ENCODE data around the gene LARP4B.
A peak's percentile ranks its signal among the peaks of the same experiment; 100 is the strongest.

Gene LARP4B

DNA sequence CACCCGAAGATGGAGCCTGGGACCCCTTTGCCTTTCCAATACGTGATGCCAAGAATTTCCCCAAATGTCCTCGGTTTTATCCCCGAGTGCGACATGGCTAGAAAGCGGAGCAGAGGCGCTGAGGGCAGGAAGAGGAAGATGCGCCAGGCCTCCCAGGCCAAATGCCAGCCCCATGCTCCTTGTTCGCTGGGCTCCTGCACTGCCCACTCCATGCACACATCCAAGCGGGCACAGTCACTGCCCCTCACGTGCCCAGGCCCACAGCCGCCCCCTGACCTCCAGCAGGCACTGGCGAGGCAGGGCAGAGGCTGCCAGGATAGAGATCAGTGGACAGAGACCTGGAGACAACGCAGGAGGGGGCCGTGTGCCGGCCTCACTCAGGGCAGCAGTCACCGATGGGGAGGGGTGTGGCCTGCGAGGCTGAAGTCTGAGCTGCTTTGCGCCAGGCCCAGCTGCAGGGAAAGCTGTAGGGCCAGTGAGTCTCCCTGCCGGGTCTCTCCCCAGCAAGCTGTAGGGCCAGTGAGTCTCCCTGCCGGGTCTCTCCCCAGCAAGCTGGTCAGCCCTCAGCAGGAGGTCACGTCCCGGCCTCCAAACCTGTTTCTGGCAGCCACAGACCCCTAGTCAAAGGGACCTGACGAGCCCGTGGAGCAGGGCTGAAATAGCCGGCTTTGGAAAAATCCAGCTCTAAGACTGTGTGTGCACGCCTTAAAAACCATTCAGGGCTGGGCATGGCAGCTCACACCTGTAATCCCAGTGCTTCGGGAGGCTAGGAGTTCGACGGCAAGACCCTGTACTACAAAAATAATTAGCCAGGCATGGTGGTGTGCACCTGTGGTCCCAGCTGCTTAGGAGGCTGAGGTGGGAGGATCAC, 141.4 kb downstream of the LARP4B start:
- TF ChIP-seq, protein P1, sequence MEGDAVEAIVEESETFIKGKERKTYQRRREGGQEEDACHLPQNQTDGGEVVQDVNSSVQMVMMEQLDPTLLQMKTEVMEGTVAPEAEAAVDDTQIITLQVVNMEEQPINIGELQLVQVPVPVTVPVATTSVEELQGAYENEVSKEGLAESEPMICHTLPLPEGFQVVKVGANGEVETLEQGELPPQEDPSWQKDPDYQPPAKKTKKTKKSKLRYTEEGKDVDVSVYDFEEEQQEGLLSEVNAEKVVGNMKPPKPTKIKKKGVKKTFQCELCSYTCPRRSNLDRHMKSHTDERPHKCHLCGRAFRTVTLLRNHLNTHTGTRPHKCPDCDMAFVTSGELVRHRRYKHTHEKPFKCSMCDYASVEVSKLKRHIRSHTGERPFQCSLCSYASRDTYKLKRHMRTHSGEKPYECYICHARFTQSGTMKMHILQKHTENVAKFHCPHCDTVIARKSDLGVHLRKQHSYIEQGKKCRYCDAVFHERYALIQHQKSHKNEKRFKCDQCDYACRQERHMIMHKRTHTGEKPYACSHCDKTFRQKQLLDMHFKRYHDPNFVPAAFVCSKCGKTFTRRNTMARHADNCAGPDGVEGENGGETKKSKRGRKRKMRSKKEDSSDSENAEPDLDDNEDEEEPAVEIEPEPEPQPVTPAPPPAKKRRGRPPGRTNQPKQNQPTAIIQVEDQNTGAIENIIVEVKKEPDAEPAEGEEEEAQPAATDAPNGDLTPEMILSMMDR (IDR thresholded peaks at IDR 0.05; ENCODE audit: control extremely low read depth, extremely low read depth, low read depth, missing control alignments), result no peak
- ChIA-PET POLR2A (no interaction called here), CTCF (interaction anchor here (1.0 to 1.4 kb wide), 5 partner anchors 14 to 280 kb away, joined by 3 to 7 read pairs (median 4); no protein-coding TSS in a partner anchor)
- no peak for DNase-seq (ENCODE audit: extremely low spot score)

DNA sequence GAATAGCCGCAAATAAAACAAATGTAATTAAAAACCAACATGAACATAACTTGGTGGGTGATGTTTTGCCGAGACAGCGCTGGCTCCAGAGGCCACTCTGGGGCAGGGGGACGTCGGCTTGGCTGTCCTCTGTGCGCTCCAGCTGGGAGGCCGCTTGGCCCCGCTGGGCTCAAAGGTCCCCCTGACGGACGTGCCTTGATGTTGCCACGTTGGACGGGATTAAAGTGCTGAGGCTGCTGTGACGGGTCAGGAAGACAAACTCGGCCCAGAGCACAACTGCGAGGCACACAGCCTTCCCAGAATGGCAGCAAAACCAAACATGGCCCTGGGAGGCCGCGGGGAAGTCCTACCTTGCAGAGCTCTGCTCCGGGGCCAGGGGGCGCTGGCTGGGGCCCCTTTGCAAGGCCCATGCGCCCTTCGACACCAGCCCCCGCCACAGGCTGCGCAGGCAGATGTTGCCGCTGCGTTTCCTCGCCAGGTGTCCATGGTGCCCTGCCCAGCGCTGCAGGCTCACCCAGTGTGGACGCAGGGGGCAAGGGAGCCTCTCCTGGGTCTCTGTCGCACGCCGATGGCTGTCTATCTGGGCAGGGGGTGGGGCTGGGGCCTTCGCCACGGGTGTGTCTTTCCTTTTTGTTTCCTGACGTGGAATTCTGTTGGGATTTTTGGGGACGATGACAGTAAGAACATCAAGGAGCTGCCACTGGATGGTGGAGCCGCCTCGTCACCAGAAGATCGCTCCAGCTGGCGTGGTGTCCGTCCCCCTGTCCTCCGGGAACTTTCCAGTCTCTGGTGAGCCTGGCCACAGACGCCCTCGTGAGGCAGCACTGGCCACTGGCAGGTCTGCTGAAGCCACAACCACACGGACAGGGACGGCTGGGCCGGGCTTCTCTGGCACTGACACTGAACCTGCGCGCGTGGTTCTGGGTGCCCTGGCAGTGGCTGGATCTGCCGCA, 142.4 kb downstream of the LARP4B start:
- no peak for DNase-seq (ENCODE audit: extremely low spot score)
- TF ChIP-seq, protein P1 (IDR thresholded peaks at IDR 0.05; ENCODE audit: control extremely low read depth, extremely low read depth, low read depth, missing control alignments), result peak; percentile 73
- ChIA-PET POLR2A (no interaction called here), CTCF (interaction anchor here (1.0 to 1.4 kb wide), 4 partner anchors 15 to 283 kb away, joined by 3 to 7 read pairs (median 4); no protein-coding TSS in a partner anchor)

DNA sequence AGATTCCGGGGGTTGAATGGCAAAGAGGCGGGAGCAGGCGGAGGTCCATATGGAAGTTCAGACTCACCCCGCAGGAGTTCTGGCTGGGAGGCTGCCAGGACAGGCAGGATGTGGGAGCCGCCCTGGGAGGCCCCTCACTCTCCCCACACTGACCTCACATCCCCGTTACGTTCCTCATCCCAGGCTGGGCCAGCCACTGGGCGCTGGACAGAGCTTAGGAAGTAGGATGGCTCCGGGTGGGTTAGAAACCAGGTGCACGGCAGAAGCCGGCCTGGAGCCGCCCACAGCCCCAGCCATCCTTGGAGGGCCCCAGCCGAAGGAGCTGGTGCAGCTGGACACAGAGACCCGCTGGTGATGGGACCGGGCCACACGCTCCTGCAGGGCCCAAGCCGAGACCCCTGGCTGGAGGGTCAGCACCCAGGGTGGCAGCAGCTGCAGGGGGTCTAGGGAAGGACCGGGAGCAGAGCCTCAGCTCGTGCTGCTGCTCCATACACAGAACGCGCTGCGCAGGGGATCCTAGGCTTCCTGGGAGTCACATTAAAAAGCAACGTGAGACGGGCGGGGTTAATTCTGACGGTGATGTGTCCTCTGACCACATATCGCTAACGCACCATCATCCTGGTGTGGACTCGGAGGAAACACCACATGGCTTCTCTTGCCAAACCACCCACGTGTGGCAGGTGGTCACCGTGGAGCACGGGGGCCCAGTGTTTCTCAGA, 143.4 kb downstream of the LARP4B start:
- ChIA-PET POLR2A (no interaction called here), CTCF (no interaction called here)
- DNase-seq (ENCODE audit: extremely low spot score), result no peak
- TF ChIP-seq, protein P1 (IDR thresholded peaks at IDR 0.05; ENCODE audit: control extremely low read depth, extremely low read depth, low read depth, missing control alignments), result no peak

DNA sequence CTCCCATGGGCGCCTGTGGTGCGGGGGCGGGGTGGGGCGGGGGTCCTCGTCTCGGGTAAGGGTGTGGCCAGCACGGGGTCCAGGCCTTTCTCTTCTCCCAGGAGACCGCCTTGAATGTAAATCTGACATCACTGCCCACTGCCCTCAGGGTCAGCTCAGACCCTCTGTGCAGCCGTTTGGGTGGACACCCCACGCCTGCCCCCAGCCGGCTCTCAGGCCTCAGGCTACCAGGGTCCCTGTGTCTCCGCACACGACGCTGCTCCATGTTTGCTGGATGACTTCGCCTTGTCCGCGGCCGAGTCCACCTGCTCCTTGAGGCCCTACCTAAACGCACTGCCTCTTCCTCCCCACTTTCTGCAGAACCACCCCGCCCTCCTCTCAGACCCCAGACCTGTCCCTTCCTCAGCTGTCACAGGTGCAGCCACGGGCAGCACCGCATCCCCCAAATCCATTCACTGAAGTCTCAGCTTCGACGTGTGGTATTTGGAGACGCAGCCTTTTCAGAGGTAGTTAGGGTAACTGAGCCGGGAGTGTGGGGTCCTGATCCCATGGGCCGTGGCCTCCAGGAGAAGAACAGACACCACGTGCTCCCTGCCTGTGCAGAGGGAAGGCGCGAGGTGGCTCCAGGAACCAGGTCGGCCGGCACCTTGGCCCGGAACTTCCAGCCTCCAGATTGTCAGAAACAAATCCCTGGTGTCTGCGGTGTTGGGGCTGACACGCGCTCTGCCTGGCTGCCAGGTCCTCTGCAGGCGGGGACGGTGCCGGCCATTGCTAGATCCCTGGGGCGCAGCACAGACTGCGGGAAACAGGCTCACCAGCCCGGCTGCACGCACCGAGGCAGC, 144.7 kb downstream of the LARP4B start:
- ChIA-PET POLR2A (no interaction called here), CTCF (no interaction called here)

DNA sequence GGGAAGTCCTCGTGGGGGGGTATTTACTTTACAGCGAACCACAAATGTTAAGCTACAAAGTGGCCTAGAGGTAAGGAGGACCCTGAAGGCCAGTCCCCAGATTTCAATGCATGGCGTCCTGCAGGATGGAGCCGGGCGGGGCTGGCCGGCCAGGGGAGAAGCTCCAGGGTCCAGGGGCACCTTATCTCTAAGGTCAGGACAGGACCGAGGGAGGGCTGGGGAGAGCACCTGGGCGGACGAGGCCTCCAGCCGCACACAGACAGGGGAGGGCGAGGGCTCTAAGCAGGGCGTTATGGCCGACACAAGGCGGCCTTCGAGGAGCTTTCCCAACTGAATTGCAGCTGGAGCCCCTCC, 145.7 kb downstream of the LARP4B start:
- CTCF ChIA-PET, result no interaction called here
- no peak for DNase-seq (ENCODE audit: extremely low spot score)
- POLR2A ChIA-PET, result no interaction called here
- TF ChIP-seq, protein P1 (IDR thresholded peaks at IDR 0.05; ENCODE audit: control extremely low read depth, extremely low read depth, low read depth, missing control alignments), result no peak

More for the DNA sequence above, 144.7 kb downstream of the LARP4B start:
- TF ChIP-seq, protein P1 (IDR thresholded peaks at IDR 0.05; ENCODE audit: control extremely low read depth, extremely low read depth, low read depth, missing control alignments), result no peak
- DNase-seq (ENCODE audit: extremely low spot score), result no peak
